OCI-LY1 (cell line): ENCODE measurements around the gene CIDEA.

ENCODE experiments used
- CTCF ChIP-seq: fragments of 200-600 bp; sonication (generic), shearing (Covaris generic); IDR thresholded peaks from 2 replicates; pipeline ENCODE4 v1.5.1; 2017; ENCODE audit warnings: mild to moderate bottlenecking, antibody characterized with exemption, low read length, moderate library complexity, mixed read lengths
- EZH2 ChIP-seq: fragments of 200-600 bp; sonication (generic), shearing (Covaris generic); IDR thresholded peaks from 2 replicates; pipeline ENCODE4 v1.8.0; 2017; ENCODE audit warnings: borderline replicate concordance, mixed run types, mild to moderate bottlenecking, antibody characterized with exemption, low read length, moderate library complexity, mixed read lengths

- TF ChIP-seq EZH2 (no peak), CTCF (no peak)
Observed at GRCh38 chr18:12239431-12239830, 14.7 kb upstream of the CIDEA start.
